GM12878 (cell line): ENCODE measurements around the gene PHACTR1. TPM values are rescaled to one million over a fixed set of nuclear protein-coding genes. Genes with fewer than 3 reads are reported as not detected.

Experiments
- ATAC-seq: fragments of 200-7000 bp; cut with Tn5 transposase; 3 replicates; pipeline ENCODE4 v1.9.1; 2020; ENCODE audit warnings: mild to moderate bottlenecking, moderate library complexity
- BruUV-seq: library from RNA; stranded (reverse); fragments of 400-500 nt; replicated peaks from 2 replicates; lab custom pipeline; 2021; lab: Mats Ljungman, UMichigan
- CTCF ChIA-PET: fragments of 300-600 bp; sonication (Branson Sonifier 250); formaldehyde crosslinking; extraction: SDS; loops from one replicate; lab custom pipeline; 2021; ENCODE audit warnings: inconsistent platforms; lab: Yijun Ruan, JAX
- POLR2A ChIA-PET: fragments of 350-600 bp; formaldehyde crosslinking; extraction: SDS; loops from one replicate; lab custom pipeline; 2021; ENCODE audit warnings: inconsistent platforms; lab: Charles Lee
- RAD21 ChIA-PET: fragments of 300-600 bp; sonication (Branson Sonifier 250); formaldehyde crosslinking; loops from one replicate; lab custom pipeline; 2023; ENCODE audit warnings: antibody characterized with exemption; ENCODE audit not compliant: unreplicated experiment; lab: Charles Lee
- SMC1A ChIA-PET: fragments of 300-600 bp; sonication (Branson Sonifier 250); formaldehyde crosslinking; loops from one replicate; lab custom pipeline; 2023; ENCODE audit not compliant: unreplicated experiment, uncharacterized antibody; lab: Charles Lee
- DNase-seq: peaks from one replicate; pipeline ENCODE4 v3.0.0-alpha.2; 2011; ENCODE audit warnings: low read depth, low spot score
- FAIRE-seq: peaks from 3 replicates; lab custom pipeline; 2011; peaks lifted over from hg19 to GRCh38; lab: Jason Lieb, UNC
- H2AFZ ChIP-seq: 2 replicates; pipeline ENCODE4 v1.6.0; 2011; ENCODE audit warnings: low read depth, low read length, control low read depth; ENCODE audit not compliant: control insufficient read depth
- H3K27ac ChIP-seq: 2 replicates; pipeline ENCODE4 v1.5.1; 2011; ENCODE audit warnings: control low read depth; ENCODE audit not compliant: control insufficient read depth, insufficient read depth
- H3K27me3 ChIP-seq, 2 experiments: replicated peaks in 1 of 2; 2 replicates each; pipeline versions ENCODE4 v1.6.0 to v1.6.1; 2011; ENCODE audit warnings: low read length in 1 of 2; ENCODE audit not compliant: control insufficient read depth in 2 of 2, insufficient read depth in 2 of 2
- H3K36me3 ChIP-seq, 2 experiments: 2 replicates each; pipeline ENCODE4 v1.5.1; 2011; ENCODE audit warnings: low read length in 1 of 2; ENCODE audit not compliant: control insufficient read depth in 2 of 2, insufficient read depth in 2 of 2
- H3K4me1 ChIP-seq: 2 replicates; pipeline ENCODE4 v1.6.1; 2011; ENCODE audit warnings: mild to moderate bottlenecking, low read length, moderate library complexity, mixed read lengths; ENCODE audit not compliant: control insufficient read depth, insufficient read depth
- H3K4me2 ChIP-seq: 2 replicates; pipeline ENCODE4 v1.6.0; 2011; ENCODE audit warnings: control low read depth; ENCODE audit not compliant: control insufficient read depth, insufficient read depth
- H3K4me3 ChIP-seq: fragments of 200-600 bp; sonication (generic); 2 replicates; pipeline ENCODE4 v1.5.1; 2016
- H3K79me2 ChIP-seq: 2 replicates; pipeline ENCODE4 v1.6.0; 2011; ENCODE audit warnings: low read length; ENCODE audit not compliant: control insufficient read depth, insufficient read depth
- H3K9ac ChIP-seq: 2 replicates; pipeline ENCODE4 v1.8.0; 2011; ENCODE audit warnings: low read length, control low read depth, mixed read lengths; ENCODE audit not compliant: control insufficient read depth, insufficient read depth
- H3K9me3 ChIP-seq: replicated peaks from 3 replicates; pipeline ENCODE4 v1.5.1; 2011; ENCODE audit warnings: mild to moderate bottlenecking, low read length; ENCODE audit not compliant: control insufficient read depth, insufficient read depth
- H4K20me1 ChIP-seq: 2 replicates; pipeline ENCODE4 v1.6.0; 2011; ENCODE audit not compliant: control insufficient read depth, insufficient read depth
- BHLHE40 ChIP-seq, 2 experiments: fragments of 450-650 bp in 1 of 2; IDR thresholded peaks; 2 replicates each; pipeline ENCODE4 v1.6.1; 2011 to 2017; ENCODE audit warnings: low read depth in 2 of 2, borderline replicate concordance in 1 of 2, improper control_type of control experiment in 1 of 2, low read length in 1 of 2, mild to moderate bottlenecking in 1 of 2
- BMI1 ChIP-seq: fragments of 450-650 bp; IDR thresholded peaks from 2 replicates; pipeline ENCODE4 v1.6.1; 2016; ENCODE audit warnings: mild to moderate bottlenecking, moderate library complexity, borderline replicate concordance
- CBX5 ChIP-seq: sonication (generic); IDR thresholded peaks from 2 replicates; pipeline ENCODE4 v1.6.1; 2016; ENCODE audit warnings: low read depth, moderate library complexity, mild to moderate bottlenecking, inconsistent platforms
- ESRRA ChIP-seq: IDR thresholded peaks from 2 replicates; pipeline ENCODE4 v1.6.1; 2012; ENCODE audit warnings: mild to moderate bottlenecking, low read length, improper control_type of control experiment
- KAT2A ChIP-seq: conservative IDR thresholded peaks from 2 replicates; pipeline ENCODE4 v1.6.1; 2011; ENCODE audit warnings: low read depth, low read length; ENCODE audit not compliant: control insufficient read depth
- LARP7 ChIP-seq: fragments of 450-650 bp; IDR thresholded peaks from 2 replicates; pipeline ENCODE4 v1.6.1; 2017; ENCODE audit warnings: mild to moderate bottlenecking
- NBN ChIP-seq: fragments of 450-650 bp; IDR thresholded peaks from 2 replicates; pipeline ENCODE4 v1.6.1; 2016
- POLR2AphosphoS5 ChIP-seq: IDR thresholded peaks from 2 replicates; pipeline ENCODE4 v1.6.1; 2011; ENCODE audit warnings: mild to moderate bottlenecking, low read length, inconsistent platforms
- POU2F2 ChIP-seq: IDR thresholded peaks from 3 replicates; pipeline ENCODE4 v1.6.1; 2011; ENCODE audit warnings: low read depth, mild to moderate bottlenecking, low read length, borderline replicate concordance
- RBBP5 ChIP-seq: fragments of 200-600 bp; sonication (generic); conservative IDR thresholded peaks from 2 replicates; pipeline ENCODE4 v1.6.1; 2016
- RCOR1 ChIP-seq: conservative IDR thresholded peaks from 2 replicates; pipeline ENCODE4 v1.6.1; 2012; ENCODE audit warnings: low read depth, low read length, improper control_type of control experiment
- REST ChIP-seq: IDR thresholded peaks from 2 replicates; pipeline ENCODE4 v1.6.1; 2012; ENCODE audit warnings: mild to moderate bottlenecking, low read depth, low read length
- RFX5 ChIP-seq: IDR thresholded peaks from 2 replicates; pipeline ENCODE4 v1.6.1; 2011; ENCODE audit warnings: low read depth, low read length, improper control_type of control experiment
- SRF ChIP-seq, 2 experiments: IDR thresholded peaks; 2 replicates each; pipeline ENCODE4 v1.6.1; 2011; ENCODE audit warnings: low read depth in 2 of 2, low read length in 2 of 2, mild to moderate bottlenecking in 1 of 2, moderate library complexity in 1 of 2
- TBL1XR1 ChIP-seq: IDR thresholded peaks from 2 replicates; pipeline ENCODE4 v1.6.1; 2012; ENCODE audit warnings: low read depth, low read length, improper control_type of control experiment
- TCF7 ChIP-seq: IDR thresholded peaks from 2 replicates; pipeline ENCODE4 v1.6.1; 2014; ENCODE audit warnings: antibody characterized with exemption, borderline replicate concordance
- WGBS: methylation state at CpG from one replicate; pipeline ENCODE4 v1.1.6; 2016; ENCODE audit warnings: low lambda C conversion rate; ENCODE audit not compliant: insufficient replicate concordance, insufficient coverage; ENCODE audit errors: missing lambda C conversion rate; 5-methylcytosine and 5-hydroxymethylcytosine counted together
- in situ Hi-C: fragments of 300-500 bp; cut with MboI; formaldehyde crosslinking; loops from 9 replicates; pipeline ENCODE4 v1.14.3; 2018; ENCODE audit warnings: mixed read lengths
- intact Hi-C: fragments of 100-400 bp; cut with micrococcal nuclease; formaldehyde crosslinking; loops from one replicate; pipeline ENCODE4 v1.14.2; 2022; ENCODE audit not compliant: unreplicated experiment
- polyA plus RNA-seq, 11 experiments: library from polyadenylated mRNA; depleted of rRNA in 4 of 11; unstranded in 6 of 11; stranded (reverse) in 5 of 11; fragments of >200 nt; fragmentation: Nextera tagmentation in 4 of 11; fragmentation: Illumina TruSeq in 1 of 11; extraction: Ambion mirVana in 4 of 11; extraction: Trizol in 1 of 11; gene quantifications; 1 replicate in 1 of 11; 2 replicates in 10 of 11; pipeline versions ENCODE4 v1.2.1 to v1.2.3, GENCODE V29; 2011 to 2016; ENCODE audit warnings: inconsistent platforms in 2 of 11, missing spikeins in 2 of 11, low read depth in 1 of 11
- total RNA-seq, 4 experiments: library from RNA; depleted of rRNA in 3 of 4; stranded (reverse); fragments of >200 nt in 3 of 4; fragmentation: Illumina TruSeq in 1 of 4; extraction: Trizol in 1 of 4; gene quantifications; 2 replicates each; pipeline versions ENCODE4 v1.2.1 to v1.2.3, GENCODE V29; 2013 to 2021
- TF ChIP-seq, protein P1 (sequence below): IDR thresholded peaks from 2 replicates; pipeline ENCODE4 v1.6.1; 2011; ENCODE audit warnings: low read depth, low read length, improper control_type of control experiment, borderline replicate concordance
- TF ChIP-seq, protein P2 (sequence below): fragments of 450-650 bp; conservative IDR thresholded peaks from 2 replicates; pipeline ENCODE4 v1.6.1; 2017; ENCODE audit warnings: mild to moderate bottlenecking, moderate library complexity

Gene PHACTR1
- total and polyA plus RNA-seq, 10 of the 15 experiments (the other 5 are each of a cell fraction or from before 2014, with no cell fraction given), result 34.2 to 94.6 (median 62.3) TPM

DNA sequence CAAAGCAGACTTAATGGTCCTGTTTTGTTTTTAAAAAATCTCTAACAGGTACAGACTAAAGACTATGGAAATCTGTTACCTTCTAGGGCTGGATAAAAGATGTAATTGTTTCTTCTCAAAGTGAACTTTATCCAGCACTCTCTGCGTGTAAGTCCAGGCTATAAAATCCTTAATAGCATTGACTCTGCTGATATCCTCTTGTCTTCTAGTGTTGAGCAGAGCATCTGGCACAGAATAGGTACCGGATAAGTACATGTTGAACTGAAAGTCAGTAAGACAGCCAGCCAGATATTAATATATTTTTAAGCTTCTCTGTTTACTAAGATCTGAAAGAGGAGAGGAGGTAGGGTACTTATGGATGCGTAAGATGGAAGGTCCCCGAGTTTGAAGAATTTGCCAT, 349.5 kb downstream of the PHACTR1 start:
- TF ChIP-seq LARP7, result no peak
- no peak for TF ChIP-seq CBX5
- TF ChIP-seq ESRRA, result no peak
- TF ChIP-seq RFX5, result no peak
- TF ChIP-seq SRF (IDR thresholded peaks at IDR 0.05; ENCODE audit: low read depth in 2 of 2, low read length in 2 of 2), result no peak
- TF ChIP-seq RBBP5, result no peak
- no peak for TF ChIP-seq TCF7
- no peak for TF ChIP-seq NBN
- TF ChIP-seq, protein P1, sequence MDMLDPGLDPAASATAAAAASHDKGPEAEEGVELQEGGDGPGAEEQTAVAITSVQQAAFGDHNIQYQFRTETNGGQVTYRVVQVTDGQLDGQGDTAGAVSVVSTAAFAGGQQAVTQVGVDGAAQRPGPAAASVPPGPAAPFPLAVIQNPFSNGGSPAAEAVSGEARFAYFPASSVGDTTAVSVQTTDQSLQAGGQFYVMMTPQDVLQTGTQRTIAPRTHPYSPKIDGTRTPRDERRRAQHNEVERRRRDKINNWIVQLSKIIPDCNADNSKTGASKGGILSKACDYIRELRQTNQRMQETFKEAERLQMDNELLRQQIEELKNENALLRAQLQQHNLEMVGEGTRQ, result no peak
- TF ChIP-seq, protein P2, sequence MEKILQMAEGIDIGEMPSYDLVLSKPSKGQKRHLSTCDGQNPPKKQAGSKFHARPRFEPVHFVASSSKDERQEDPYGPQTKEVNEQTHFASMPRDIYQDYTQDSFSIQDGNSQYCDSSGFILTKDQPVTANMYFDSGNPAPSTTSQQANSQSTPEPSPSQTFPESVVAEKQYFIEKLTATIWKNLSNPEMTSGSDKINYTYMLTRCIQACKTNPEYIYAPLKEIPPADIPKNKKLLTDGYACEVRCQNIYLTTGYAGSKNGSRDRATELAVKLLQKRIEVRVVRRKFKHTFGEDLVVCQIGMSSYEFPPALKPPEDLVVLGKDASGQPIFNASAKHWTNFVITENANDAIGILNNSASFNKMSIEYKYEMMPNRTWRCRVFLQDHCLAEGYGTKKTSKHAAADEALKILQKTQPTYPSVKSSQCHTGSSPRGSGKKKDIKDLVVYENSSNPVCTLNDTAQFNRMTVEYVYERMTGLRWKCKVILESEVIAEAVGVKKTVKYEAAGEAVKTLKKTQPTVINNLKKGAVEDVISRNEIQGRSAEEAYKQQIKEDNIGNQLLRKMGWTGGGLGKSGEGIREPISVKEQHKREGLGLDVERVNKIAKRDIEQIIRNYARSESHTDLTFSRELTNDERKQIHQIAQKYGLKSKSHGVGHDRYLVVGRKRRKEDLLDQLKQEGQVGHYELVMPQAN, result no peak
- TF ChIP-seq REST, result no peak
- TF ChIP-seq TBL1XR1, result no peak
- no peak for TF ChIP-seq KAT2A
- no peak for TF ChIP-seq RCOR1
- TF ChIP-seq POU2F2, result no peak
- TF ChIP-seq BHLHE40 (IDR thresholded peaks at IDR 0.05; ENCODE audit: borderline replicate concordance in 1 of 2, low read depth in 2 of 2, low read length in 1 of 2), result no peak
- TF ChIP-seq BMI1, result no peak
- no peak for TF ChIP-seq POLR2AphosphoS5
- TF ChIP-seq, all 136 proteins: peak for 0
- POLR2A ChIA-PET, result interaction anchor here (0.5 kb wide), 1 partner anchor 101 kb away, joined by 4 read pairs; no protein-coding TSS in a partner anchor
- ATAC-seq (no peak), DNase-seq (no peak), FAIRE-seq (no peak)
- H3K27me3 ChIP-seq, result peaks cover 0 to under 1% of the 10 kb centered on the region in 2 experiments; a peak in 1 of 4 replicates
- no peak overlapping the region for H3K4me3 ChIP-seq
- intact Hi-C loops, result no loop called here
- SMC1A ChIA-PET, result no interaction called here
- H3K9ac ChIP-seq, result no peak overlapping the region
- 35% methylated on average over 4 of the region's 4 CpGs for WGBS
- H3K36me3 ChIP-seq, result no peaks in the 10 kb centered on the region
- RAD21 ChIA-PET, result no interaction called here
- in situ Hi-C loops, result no loop called here
- no peaks in the 10 kb centered on the region for H3K9me3 ChIP-seq
- CTCF ChIA-PET, result no interaction called here
- H3K79me2 ChIP-seq, result no peaks in the 10 kb centered on the region
- H4K20me1 ChIP-seq, result no peaks in the 10 kb centered on the region
- H2AFZ ChIP-seq, result no peak overlapping the region
- H3K4me1 ChIP-seq, result no peaks in the 10 kb centered on the region
- H3K4me2 ChIP-seq, result no peak overlapping the region
- H3K27ac ChIP-seq, result no peak overlapping the region
- BruUV-seq, result no TSS peak
